Smooth muscle cell (in vitro differentiated cells): ENCODE measurements around the gene UNC80. TPM values are rescaled to one million over a fixed set of nuclear protein-coding genes. Genes with fewer than 3 reads are reported as not detected.

Experiments
- DNase-seq: peaks from one replicate; lab custom pipeline; 2025; ENCODE audit not compliant: unreplicated experiment; lab: John Stamatoyannopoulos, UW
- H2AFZ ChIP-seq: fragments of 200-600 bp; sonication (generic); 2 replicates; pipeline ENCODE4 v1.6.0; 2016; ENCODE audit warnings: antibody characterized with exemption, low read depth, mild to moderate bottlenecking
- H3F3A ChIP-seq: fragments of 200-600 bp; sonication (generic); 2 replicates; pipeline ENCODE4 v1.6.0; 2017; ENCODE audit warnings: antibody characterized with exemption, low read depth
- H3K27ac ChIP-seq: fragments of 200-600 bp; sonication (generic); 2 replicates; pipeline ENCODE4 v1.5.1; 2016; ENCODE audit warnings: low read depth, mild to moderate bottlenecking
- H3K27me3 ChIP-seq: fragments of 200-600 bp; sonication (generic); 2 replicates; pipeline ENCODE4 v1.6.1; 2016; ENCODE audit warnings: low read depth, mild to moderate bottlenecking
- H3K36me3 ChIP-seq: fragments of 200-600 bp; sonication (generic); 2 replicates; pipeline ENCODE4 v1.5.1; 2016; ENCODE audit warnings: low read depth
- H3K4me1 ChIP-seq: fragments of 200-600 bp; sonication (generic); 2 replicates; pipeline ENCODE4 v1.5.1; 2016; ENCODE audit warnings: low read depth
- H3K4me2 ChIP-seq: fragments of 200-600 bp; sonication (generic); 2 replicates; pipeline ENCODE4 v1.6.0; 2016; ENCODE audit warnings: mild to moderate bottlenecking
- H3K4me3 ChIP-seq: fragments of 200-600 bp; sonication (generic); 2 replicates; pipeline ENCODE4 v1.5.1; 2016; ENCODE audit warnings: mild to moderate bottlenecking
- H3K79me2 ChIP-seq: fragments of 200-600 bp; sonication (generic); 2 replicates; pipeline ENCODE4 v1.6.0; 2016; ENCODE audit warnings: low read depth, mild to moderate bottlenecking
- H3K9ac ChIP-seq: fragments of 200-600 bp; sonication (generic); 2 replicates; pipeline ENCODE4 v1.6.0; 2016; ENCODE audit warnings: low read depth
- H3K9me3 ChIP-seq: fragments of 200-600 bp; sonication (generic); replicated peaks from 2 replicates; pipeline ENCODE4 v1.5.1; 2016; ENCODE audit warnings: low read depth
- H4K20me1 ChIP-seq: fragments of 200-600 bp; sonication (generic); 2 replicates; pipeline ENCODE4 v1.6.0; 2016; ENCODE audit warnings: low read depth
- CTCF ChIP-seq: fragments of 200-600 bp; sonication (generic); IDR thresholded peaks from 2 replicates; pipeline ENCODE4 v1.5.1; 2017; ENCODE audit warnings: borderline replicate concordance, mild to moderate bottlenecking, antibody characterized with exemption; ENCODE audit not compliant: insufficient read depth, poor library complexity, severe bottlenecking
- WGBS: methylation state at CpG from one replicate; pipeline ENCODE4 v1.1.7; 2016; ENCODE audit warnings: low lambda C conversion rate; 5-methylcytosine and 5-hydroxymethylcytosine counted together
- polyA plus RNA-seq: library from polyadenylated mRNA; unstranded; fragments of >200 nt; fragmentation: Nextera tagmentation; extraction: Ambion mirVana; gene quantifications from 2 replicates; pipeline ENCODE4 v1.2.1, GENCODE V29; 2016
- total RNA-seq: library from RNA; depleted of rRNA; stranded (reverse); fragments of >200 nt; gene quantifications from 2 replicates; pipeline ENCODE4 v1.2.3, GENCODE V29; 2014

The UNC80 gene
- total and polyA plus RNA-seq, 2 experiments from 2014 or later, result not detected

GRCh38 chr2:209958016-209958415 lies 186.4 kb downstream of the UNC80 start:
- no peak overlapping the region for H2AFZ ChIP-seq
- no peaks in the 10 kb centered on the region for H4K20me1 ChIP-seq
- H3K36me3 ChIP-seq, result no peaks in the 10 kb centered on the region
- H3K4me2 ChIP-seq, result no peak overlapping the region
- no peaks in the 10 kb centered on the region for H3F3A ChIP-seq
- no peaks in the 10 kb centered on the region for H3K27me3 ChIP-seq
- H3K27ac ChIP-seq, result no peak overlapping the region
- TF ChIP-seq CTCF, result no peak
- DNase-seq, result no peak
- no peak overlapping the region for H3K4me3 ChIP-seq
- peaks cover 17% of the 10 kb centered on the region for H3K4me1 ChIP-seq
- H3K9ac ChIP-seq, result no peak overlapping the region
- no peaks in the 10 kb centered on the region for H3K9me3 ChIP-seq
- WGBS, result 92% methylated on average over 2 of the region's 2 CpGs
- no peaks in the 10 kb centered on the region for H3K79me2 ChIP-seq

- Histone ChIP-seq H4K20me1 (no peaks in the 10 kb centered on the region), H3F3A (no peaks in the 10 kb centered on the region), H3K9me3 (no peaks in the 10 kb centered on the region), H3K79me2 (no peaks in the 10 kb centered on the region), H2AFZ (peak overlapping the region; percentile 40), H3K4me1 (peaks cover 17% of the 10 kb centered on the region), H3K4me3 (no peak overlapping the region), H3K27me3 (no peaks in the 10 kb centered on the region), H3K9ac (no peak overlapping the region), H3K4me2 (no peak overlapping the region), H3K36me3 (no peaks in the 10 kb centered on the region), H3K27ac (no peak overlapping the region)
- no peak for TF ChIP-seq CTCF
- 46% methylated on average over 7 of the region's 7 CpGs for WGBS
- DNase-seq, result no peak
These were observed 188.4 kb downstream of the UNC80 start for GRCh38 chr2:209960045-209960444.

- no peaks in the 10 kb centered on the region for H3K9me3 ChIP-seq
- no peaks in the 10 kb centered on the region for H3K36me3 ChIP-seq
- H3K4me2 ChIP-seq, result no peak overlapping the region
- 26% methylated on average over 4 of the region's 4 CpGs for WGBS
- no peak overlapping the region for H3K27ac ChIP-seq
- no peaks in the 10 kb centered on the region for H3F3A ChIP-seq
- no peaks in the 10 kb centered on the region for H3K79me2 ChIP-seq
- H3K4me3 ChIP-seq, result no peak overlapping the region
- peak overlapping the region; percentile 40 for H2AFZ ChIP-seq
- H3K27me3 ChIP-seq, result no peaks in the 10 kb centered on the region
- peaks cover 17% of the 10 kb centered on the region for H3K4me1 ChIP-seq
- no peaks in the 10 kb centered on the region for H4K20me1 ChIP-seq
- peak; percentile 71 for TF ChIP-seq CTCF
- no peak for DNase-seq
- H3K9ac ChIP-seq, result no peak overlapping the region
These were observed 189.3 kb downstream of the UNC80 start for GRCh38 chr2:209960676-209961630.
